GF-D8 (cell line): ENCODE data around the gene CDHR1.
A peak's percentile ranks its signal among the peaks of the same experiment; 100 is the strongest.
"Not testable (repeated sequence)": the region's sequence is repeated elsewhere in the genome, so short reads cannot be mapped to it uniquely, and the experiment has no call there.

Source experiments
- DNase-seq: peaks from one replicate; lab custom pipeline; 2025; lab: John Stamatoyannopoulos, UW

Gene CDHR1

DNA sequence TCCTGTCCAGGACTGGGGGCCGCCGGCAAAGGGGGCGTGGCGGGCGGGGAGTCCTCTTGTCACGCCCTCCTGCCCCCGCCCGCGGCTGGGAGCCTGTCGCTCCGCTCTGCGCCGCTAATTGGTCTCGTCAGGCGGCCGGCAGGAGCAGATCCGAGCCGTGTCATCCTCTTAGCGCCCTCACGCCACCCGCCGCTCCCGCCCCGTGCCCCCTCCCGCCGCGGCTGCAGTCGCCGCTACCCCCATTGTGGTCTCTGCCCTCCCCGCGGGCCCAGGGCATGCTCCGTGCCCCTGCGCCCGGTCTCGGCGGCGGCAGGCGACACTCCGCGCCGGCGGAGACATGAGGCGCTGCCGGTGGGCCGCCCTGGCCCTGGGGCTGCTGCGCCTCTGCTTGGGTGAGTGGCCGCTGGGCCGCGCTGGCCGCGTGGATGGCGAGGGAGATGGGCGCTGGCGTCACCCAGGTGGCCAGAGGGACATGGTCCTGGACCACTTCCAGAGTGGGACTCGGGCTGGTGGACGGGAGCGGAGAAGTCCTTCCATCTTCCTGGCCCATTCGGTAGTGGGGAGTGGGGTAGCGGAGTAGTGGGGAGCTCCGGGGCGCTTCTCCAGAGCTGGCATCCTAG lies at the start of gene CDHR1:
TSS of gene CDHR1 (plus strand) at position 114 of the 620 bp plus-strand sequence. CDS start at position 338, 224 bp downstream.
- no peak for DNase-seq

DNA sequence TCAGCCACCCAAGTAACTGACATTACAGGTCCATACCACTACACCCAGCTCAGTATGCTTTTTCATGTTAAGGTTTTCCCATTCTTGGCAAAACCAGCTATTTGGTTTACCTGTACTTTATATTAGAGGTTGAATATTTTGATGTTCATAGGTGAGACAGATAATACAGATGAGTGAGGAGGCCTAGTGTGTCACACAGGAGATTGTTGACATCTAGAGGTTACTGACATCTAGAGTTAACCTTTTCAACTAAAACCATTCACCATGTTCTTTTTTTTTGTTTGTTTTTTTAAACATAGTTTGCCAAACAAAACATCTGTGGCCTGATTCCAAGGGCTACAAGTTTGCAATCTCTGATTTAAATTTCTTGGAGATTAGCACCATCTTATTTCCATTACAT lies 47.0 kb upstream of the CDHR1 start:
- DNase-seq, result no peak

DNA sequence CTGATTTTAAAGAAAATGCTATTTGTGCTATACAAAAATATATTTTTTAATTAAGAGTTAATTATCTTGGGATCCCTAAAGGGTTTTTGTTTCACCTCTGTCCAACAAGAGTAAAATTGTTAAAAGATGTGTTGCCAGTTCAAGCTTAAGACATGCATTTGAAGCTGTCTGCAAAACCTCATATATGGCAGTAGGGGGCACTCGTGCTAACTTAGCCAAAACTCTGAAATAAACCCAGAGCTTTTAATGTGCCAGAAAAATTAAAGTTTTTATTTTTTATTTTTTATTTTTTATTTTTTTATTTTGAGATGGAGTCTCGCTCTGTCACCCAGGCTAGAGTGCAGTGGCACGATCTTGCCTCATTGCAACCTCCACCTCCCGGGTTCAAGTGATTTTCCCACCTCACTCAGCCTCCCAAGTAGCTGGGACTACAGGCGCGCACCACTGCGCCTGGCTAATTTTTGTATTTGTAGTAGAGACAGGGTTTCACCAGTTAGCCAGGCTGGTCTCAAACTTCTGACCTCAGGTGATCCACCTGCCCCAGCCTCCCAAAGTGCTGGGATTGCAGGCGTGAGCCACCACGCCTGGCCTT lies 46.2 kb upstream of the CDHR1 start:
- DNase-seq, result peak; percentile 10

DNA sequence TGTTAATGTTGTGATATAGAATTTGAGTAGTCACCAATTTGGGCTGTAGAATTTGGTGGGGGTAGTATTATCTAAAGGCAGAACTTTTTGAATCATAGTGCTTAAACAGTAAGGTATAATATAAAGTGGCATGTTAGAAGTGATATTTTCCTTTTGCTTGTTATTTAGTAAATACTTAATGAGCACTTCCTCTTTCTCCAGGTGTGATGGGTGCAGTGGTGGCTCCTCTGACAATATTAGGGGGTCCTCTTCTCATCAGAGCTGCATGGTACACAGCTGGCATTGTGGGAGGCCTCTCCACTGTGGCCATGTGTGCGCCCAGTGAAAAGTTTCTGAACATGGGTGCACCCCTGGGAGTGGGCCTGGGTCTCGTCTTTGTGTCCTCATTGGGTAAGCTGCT lies 44.5 kb upstream of the CDHR1 start:
- DNase-seq, result no peak

DNA sequence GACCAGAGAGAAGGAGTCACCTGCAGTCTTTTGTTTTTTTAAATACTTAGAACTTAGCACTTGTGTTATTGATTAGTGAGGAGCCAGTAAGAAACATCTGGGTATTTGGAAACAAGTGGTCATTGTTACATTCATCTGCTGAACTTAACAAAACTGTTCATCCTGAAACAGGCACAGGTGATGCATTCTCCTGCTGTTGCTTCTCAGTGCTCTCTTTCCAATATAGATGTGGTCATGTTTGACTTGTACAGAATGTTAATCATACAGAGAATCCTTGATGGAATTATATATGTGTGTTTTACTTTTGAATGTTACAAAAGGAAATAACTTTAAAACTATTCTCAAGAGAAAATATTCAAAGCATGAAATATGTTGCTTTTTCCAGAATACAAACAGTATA lies 41.6 kb upstream of the CDHR1 start:
- no peak for DNase-seq

DNA sequence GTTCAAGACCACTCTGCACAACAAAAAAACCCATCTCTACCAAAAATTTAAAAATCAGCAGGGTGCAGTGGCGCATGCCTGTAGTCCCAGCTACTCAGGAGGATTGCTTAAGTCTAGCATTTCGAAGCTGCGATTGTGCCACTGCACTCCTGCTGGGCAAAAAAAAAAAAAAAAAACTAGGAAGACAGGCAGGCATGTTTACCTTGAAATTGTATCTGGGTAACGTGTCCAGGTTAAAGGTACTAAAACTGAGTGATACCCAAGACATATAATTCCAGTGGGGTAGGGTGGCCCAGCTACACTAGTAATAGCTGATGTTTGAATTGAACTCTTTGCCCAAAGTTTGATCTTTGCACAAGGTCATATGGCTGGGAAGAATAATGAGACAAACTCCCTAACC lies 38.8 kb upstream of the CDHR1 start:
- no peak for DNase-seq

DNA sequence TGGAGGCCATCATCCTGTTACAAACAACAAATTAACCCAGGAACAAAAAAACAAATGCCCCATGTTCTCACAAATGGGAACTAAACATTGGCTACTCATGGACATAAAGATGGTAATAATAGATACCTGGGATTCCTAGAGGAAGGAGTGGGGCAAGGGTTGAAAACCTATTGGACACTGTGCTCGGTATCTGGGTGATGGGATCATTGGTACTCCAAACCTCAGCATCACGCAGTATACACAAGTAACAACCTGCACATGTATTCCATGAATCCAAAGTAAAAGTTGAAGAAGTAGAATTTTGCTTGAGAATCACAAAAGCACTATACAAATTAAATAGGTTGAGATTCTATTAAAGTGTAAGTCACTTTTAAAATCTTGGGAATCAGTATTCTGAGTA lies 38.3 kb upstream of the CDHR1 start:
- DNase-seq, result no peak

DNA sequence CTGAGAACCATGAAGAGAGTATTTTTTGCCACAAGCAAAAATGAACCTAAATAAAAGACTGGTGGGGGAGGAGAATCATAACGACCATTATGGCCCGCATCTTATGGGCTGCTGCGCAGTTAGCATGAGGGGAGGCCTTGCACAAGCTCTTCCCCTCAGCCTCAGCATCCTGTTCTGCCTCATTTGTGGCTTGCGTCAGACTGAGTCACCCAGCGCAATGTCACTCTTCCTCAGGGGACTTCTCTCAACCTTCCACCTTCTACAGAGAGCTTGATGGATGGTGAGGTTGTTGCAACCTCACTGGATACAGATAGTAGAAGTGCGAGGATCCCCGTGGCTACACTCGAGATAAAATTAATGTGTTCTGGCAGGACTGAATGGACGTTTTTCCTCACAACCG lies 37.6 kb upstream of the CDHR1 start:
- peak; percentile 84 for DNase-seq

DNA sequence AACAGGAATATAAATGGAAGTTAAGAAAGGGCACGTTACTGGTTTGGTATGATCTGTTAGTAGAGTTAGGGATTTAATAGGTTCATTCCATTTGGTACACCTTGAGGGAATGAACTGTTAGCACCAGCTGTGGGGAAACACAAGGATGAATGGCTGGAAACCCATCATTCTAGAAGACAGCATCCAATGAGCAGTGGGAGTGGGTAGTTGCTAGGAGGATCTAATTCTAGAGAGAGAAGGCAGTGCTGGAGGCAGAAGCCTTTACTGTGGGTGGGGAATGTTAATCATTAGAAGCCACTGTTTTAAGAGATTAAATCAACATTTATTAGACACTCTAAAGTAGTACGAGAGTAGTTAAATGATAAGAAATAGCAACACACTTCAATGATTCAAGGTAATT lies 36.3 kb upstream of the CDHR1 start:
- DNase-seq, result no peak

DNA sequence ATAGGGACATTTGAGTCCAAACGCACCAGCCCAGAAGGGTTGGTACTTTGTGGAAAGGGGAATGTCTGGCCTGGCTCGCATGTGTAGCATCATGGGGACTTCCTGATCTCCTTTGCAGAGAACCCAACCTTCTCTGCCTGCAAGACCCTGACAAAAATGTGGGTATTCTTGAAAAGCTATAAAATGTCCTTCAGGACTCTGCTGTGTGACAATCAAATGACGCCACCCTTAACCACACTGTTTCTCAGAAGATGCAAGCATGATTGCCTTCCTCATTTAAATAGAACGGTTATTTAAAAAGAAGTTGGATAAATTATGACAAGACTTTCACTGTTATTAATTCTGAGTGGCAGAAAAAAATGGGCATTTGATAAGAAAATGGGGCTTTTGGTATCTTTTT lies 35.8 kb upstream of the CDHR1 start:
- DNase-seq, result peak; percentile 55

DNA sequence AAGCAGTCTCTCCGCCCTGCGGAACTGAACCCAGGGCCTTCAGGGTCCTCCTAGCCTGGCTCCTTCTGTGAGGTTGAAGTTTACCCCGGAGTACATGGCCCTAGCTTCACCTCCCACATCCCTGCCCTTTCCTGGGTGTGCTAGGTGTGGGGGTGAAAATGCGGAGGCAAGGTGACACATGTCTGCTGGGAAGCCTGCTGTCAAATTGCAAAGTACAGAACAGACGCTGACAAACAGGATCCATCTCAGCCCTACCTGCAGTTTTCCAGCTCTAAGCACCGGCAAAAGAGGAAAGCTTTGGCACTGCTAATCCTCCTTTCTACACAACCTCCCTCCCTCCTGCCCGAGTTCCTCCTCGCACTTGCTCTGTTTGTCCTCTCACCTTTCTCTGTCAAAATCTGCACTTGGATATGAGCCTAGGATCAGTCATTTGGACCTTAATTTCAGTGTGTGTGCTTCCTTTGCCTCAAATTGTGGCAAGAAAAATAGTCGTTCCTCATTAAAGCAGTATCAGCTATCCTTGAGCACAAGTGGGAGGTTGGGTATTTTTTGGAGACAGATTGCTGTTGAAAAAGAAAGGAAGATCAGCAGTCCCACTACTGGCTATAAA lies 35.2 kb upstream of the CDHR1 start:
- no peak for DNase-seq

DNA sequence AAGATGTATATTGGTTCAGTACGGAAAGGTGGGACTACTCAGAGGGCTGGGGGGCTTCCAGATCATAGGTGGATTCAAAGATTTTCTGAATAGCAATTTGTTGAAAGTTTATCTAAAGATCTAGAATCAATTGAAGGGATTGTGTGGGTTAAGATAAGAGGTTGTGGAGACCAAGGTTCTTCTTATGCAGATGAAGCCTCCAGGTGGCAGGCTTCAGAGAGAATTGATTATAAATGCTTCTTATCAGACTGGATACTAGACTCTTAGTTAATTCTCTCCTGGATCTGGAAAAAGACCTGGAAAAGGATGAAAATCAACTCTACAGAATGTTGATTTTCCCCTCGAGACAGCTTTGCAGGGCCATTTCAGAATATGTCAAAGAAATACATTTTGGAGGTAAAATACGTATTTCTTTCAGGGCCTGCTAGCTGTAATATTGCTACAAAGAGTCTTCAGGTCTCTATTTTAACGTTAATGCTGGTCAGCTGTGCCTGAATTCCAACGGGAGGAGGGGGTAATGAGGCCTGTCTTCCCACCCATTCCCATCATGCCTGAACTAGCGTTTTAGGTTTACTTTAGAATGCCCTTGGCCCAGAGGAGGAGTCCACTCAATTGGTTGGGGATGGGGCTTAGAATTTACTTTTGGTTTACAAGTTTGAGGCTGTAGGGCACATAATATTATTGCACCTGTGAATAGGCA lies 33.5 kb upstream of the CDHR1 start:
- no peak for DNase-seq

DNA sequence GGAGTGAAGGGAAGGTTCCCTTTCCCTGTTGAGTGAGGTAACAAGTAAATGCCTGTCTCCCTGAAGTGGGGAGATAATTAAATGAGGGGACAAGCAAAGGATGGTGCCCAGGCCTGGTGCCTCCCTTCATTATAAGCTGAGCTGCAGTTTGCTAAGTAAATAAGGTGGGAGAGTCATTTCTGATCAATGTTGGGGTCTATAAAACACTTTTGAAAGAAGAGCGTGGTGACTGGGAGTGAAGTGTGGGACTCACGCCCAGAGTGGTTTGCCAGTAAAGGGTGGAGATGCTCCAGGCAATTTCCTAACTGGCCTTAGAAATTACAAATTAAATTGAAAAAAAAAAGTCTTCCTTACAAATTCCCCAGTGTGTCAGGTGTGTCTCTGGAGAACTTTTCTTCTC lies 30.3 kb upstream of the CDHR1 start:
- DNase-seq, result no peak

DNA sequence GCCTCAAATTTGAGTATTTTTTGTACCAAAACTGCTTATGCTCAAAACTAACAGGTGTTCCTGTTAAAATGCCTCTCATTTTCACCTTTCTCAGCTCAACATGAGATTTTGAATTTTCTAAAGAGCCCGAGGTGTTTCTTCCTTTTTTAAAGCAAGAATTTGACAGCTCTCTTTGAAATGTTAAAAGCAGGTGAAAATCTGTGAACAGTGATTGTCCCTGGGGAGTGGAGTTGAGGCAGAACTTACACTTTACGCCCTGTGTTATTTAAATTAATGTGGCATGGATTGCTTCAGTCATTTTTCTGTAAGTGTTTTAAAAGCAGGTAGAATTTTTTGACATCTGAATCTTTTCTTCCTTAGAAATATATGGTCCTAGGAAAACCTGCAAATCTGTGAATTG lies 29.9 kb upstream of the CDHR1 start:
- DNase-seq, result no peak

DNA sequence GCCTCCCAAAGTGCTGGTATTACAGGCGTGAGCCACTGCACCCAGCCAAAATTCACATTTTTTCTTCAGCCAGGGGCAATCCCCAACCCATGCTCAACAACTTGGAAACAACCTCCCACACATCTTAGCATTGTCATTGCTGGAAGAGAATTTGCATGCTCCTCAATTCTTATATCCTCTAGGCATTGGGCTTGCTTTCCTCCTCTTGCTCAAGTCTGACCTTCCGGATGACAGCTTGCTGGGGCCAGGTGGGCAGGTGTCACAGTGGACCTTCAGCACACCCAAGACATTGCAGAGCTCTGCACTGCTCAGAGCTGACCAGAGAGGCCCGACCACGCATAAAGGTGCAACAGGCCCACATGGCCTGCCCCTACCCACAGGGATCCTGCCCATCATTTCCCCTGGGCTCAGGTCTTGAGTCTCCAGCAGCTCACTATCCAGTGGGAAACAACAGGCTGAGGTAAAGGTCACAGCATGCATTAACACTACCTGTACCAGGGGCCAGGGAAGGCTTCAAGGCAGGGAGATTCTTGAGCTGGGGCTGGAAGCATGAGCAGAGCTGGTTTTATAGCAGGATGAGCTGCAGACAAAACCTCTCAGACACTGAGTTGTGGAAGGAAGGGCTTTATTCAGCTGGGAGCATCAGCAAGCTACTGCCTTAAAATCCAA lies 27.6 kb upstream of the CDHR1 start:
- DNase-seq, result no peak

DNA sequence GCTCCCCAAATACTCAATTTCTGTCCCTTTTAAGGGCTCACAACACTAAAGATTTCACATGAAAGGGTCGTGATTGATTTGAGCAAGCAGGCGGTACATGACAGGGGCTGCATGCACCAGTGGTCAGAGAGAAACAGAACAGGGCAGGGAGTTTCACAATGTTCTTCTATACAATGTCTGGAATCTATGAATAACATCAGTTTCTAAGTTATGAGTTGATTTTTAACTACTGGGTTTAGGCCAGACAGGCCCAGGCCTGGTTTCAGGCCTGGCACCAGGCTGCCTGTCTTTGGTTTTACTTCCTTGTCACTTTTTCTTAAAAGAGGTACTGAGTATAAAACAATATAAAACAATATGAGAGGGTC lies 27.1 kb upstream of the CDHR1 start:
- not testable (repeated sequence) for DNase-seq

DNA sequence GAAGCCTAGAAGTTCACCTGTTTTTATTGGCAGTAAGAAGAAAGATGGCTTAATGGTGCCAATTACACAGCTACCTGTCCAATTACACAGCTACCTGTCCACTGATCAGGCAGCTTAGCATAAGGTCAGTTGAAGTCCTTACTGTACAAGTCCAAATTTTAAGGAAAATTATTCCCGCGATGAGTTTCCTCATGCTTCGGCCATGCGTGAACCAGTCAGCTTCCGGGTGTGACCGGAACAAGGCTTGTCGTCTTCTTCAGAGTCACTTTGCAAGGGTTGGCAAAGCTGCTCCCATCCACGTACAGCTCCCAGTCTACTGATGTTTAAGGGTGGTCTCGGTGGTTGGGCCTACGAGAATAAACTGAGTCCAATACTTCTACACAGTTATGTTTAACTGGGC lies 26.0 kb upstream of the CDHR1 start:
- DNase-seq, result not testable (repeated sequence)

DNA sequence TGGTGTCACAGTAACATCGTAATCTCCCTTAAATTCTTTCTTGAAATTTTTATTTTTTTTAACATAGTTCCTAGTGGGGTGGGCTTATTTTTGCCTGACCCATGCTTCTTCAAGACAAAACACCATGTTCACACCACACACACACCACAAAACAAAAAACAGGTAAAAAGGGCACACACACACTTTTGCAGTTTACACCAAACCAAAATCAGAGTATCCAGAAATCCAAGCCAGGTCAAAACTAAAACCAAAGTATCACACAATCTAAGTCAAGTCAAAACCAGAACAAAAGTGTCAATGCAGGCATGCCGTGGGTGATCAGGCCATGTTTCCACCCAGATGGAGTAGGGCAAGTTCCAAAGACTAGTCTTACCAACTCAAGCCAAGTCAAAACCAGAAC lies 23.1 kb upstream of the CDHR1 start:
- DNase-seq, result not testable (repeated sequence)

DNA sequence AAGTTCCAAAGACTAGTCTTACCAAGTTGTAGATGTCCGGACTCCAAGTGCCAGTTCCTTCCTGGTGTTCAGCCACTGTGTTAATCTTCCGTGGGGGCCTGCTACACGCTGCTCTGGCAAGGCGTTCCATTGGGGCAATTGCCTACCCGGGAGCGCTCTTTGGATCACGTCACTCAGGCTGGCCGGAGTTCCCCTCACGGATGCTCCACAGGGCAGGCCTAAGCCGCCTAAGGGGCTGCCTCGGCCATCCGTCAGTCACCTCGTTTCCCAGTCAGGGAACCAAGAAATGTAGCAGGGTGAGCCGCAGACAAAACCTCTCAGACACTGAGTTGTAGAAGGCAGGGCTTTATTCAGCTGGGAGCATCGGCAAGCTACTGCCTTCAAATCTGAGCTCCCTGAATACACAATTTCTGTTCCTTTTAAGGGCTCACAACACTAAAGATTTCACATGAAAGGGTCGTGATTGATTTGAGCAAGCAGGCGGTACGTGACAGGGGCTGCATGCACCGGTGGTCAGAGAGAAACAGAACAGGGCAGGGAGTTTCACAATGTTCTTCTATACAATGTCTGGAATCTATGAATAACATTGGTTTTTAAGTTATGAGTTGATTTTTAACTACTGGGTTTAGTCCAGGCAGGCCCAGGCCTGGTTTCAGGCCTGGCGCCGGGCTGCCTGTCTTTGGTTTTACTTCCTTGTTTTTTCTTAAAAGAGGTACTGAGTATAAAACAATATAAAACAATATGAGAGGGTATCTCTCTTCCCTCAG lies 22.5 kb upstream of the CDHR1 start:
- DNase-seq, result not testable (repeated sequence)

DNA sequence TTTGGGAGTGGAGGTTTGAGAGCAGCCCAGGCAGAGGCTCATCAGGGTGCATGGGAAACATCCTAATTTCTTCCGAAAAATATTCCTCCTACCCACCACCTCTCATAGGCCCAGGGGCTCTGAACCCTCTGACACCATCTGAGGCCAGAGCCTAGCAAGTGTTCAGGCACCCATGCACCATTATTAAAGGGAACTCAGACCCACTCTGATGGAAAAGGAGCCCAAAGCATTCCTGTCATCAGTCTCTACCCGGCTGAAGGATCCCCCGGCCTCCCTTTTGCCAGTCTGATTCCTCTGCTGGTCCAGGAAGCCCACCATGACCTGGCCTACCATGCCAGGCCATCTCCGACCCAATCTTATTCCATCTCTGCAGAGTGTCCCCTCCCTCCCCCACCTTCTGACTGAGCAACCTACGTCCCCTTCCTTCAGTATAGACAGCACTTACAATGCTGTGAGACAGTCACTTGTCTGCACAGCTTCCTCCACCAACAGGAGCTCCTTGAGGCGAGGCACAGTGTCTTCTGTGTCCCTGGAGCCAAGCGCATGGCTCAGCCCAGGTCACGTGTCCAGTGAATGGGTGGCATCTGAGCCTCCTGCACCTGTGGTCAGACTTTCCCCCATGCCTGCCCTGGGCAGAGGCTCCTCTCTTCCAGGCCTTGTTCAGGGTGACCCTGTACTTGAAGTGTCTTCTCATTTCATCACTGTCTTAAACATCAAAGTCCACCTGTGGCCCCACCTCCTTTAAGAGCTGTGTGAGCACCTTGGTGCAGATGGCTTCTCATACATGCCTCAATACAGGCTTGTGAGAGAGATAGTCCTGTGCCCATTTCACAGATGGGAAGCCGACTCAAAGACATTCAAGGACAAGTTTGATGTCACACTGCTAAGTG lies 21.6 kb upstream of the CDHR1 start:
- no peak for DNase-seq

DNA sequence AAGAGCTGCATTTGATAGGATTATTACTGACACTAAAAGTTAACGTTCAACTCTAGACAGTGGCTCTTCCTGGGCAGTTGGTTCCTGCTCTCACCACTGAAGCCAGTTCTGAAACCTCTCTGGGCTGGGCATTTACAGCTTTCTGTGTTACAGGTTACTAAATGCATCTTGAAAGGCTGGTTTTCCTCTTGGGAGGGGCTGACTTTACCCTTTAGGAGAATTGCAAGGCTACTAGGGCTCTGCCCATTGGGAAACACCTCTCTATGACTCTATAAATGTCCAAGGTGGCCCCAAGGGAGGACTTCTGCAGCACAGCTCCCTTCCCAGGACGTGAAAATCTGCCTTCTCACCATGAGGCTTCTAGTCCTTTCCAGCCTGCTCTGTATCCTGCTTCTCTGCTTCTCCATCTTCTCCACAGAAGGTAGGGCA lies 20.8 kb upstream of the CDHR1 start, which contains the start of gene GPR15LG:
TSS of gene GPR15LG (plus strand) at position 301 of the 429 bp plus-strand sequence. CDS start at position 352, 51 bp downstream.
- DNase-seq, result no peak
